GM21515 (cell line): Measurements from ENCODE around the gene TMEM132A.

ENCODE experiments used
- ATAC-seq: cut with Tn5 transposase; IDR thresholded peaks from one replicate; pipeline ENCODE4 v1.9.1; 2021; ENCODE audit not compliant: unreplicated experiment

Gene TMEM132A, protein sequence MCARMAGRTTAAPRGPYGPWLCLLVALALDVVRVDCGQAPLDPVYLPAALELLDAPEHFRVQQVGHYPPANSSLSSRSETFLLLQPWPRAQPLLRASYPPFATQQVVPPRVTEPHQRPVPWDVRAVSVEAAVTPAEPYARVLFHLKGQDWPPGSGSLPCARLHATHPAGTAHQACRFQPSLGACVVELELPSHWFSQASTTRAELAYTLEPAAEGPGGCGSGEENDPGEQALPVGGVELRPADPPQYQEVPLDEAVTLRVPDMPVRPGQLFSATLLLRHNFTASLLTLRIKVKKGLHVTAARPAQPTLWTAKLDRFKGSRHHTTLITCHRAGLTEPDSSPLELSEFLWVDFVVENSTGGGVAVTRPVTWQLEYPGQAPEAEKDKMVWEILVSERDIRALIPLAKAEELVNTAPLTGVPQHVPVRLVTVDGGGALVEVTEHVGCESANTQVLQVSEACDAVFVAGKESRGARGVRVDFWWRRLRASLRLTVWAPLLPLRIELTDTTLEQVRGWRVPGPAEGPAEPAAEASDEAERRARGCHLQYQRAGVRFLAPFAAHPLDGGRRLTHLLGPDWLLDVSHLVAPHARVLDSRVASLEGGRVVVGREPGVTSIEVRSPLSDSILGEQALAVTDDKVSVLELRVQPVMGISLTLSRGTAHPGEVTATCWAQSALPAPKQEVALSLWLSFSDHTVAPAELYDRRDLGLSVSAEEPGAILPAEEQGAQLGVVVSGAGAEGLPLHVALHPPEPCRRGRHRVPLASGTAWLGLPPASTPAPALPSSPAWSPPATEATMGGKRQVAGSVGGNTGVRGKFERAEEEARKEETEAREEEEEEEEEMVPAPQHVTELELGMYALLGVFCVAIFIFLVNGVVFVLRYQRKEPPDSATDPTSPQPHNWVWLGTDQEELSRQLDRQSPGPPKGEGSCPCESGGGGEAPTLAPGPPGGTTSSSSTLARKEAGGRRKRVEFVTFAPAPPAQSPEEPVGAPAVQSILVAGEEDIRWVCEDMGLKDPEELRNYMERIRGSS

GRCh38 chr11:60924110-60924905 lies at the start of gene TMEM132A:
TMEM132A (plus strand) TSS chr11:60924460; CDS start chr11:60924634, 174 bp downstream.
- ATAC-seq: no peak

- no peak for ATAC-seq
Measured at GRCh38 chr11:60875366-60876167, 48.7 kb upstream of the TMEM132A start.

- ATAC-seq: no peak
Measured at GRCh38 chr11:60876168-60876485, 48.1 kb upstream of the TMEM132A start.

DNA sequence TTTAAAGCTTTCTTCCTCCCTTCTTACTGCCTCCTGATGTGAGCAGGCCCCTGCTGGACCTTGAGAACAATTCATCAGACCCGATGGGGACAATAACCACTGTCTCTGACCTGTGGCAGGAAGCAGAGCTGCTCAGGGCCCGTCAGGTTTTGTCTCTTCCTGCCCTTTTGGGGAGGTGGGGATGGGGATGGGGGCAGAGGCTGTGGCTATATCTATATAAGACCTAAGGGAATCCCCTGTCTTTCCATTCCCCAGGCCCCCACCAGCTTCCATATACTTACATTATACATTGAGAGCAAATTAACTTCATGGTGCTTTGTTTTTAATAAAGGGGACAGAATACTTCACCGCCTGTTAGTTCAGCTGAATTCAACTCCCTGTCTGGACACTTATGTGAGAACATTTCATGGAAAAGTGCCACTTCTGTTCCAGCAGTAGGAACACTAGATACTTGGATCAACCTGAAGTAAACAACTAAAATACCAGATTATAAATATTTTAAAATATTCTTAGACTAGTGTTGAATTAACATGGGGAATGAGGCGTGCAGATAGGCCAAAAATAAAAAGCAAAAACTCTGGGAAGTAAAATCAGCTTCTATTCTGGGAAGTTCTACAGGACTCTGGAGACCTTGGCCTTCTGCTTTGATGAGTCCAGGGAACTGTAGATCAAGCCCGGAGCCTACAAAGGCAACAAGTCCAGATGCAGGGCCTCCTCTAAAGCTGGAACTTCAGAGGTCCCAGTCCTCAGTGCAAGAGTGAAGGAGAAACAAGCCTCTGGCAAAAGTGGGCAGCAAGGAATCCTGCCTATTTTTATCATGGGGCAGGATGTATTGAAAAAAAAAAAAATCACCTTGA lies 45.8 kb upstream of the TMEM132A start:
- no peak for ATAC-seq

DNA sequence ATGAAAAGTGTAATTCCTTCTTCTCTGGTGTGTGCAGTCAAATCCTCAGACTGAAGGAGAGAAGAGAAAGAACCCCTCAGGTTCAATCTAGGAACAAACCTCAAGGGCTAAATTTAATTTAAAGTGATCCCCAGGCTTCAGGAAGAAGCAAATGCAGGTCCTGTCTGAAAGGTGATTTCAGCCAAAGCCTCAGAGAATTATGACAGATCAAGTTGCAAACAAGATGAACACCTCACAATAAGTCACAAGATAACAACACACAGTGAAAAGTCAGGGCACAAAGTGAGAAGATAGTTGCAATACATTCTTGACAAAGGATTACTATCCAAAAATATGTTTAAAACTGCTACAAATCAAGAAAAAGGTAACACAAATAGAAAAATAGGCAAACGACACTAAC lies 45.2 kb upstream of the TMEM132A start:
- ATAC-seq: no peak

GRCh38 chr11:60879971-60880588 lies 44.2 kb upstream of the TMEM132A start:
- no peak for ATAC-seq

DNA sequence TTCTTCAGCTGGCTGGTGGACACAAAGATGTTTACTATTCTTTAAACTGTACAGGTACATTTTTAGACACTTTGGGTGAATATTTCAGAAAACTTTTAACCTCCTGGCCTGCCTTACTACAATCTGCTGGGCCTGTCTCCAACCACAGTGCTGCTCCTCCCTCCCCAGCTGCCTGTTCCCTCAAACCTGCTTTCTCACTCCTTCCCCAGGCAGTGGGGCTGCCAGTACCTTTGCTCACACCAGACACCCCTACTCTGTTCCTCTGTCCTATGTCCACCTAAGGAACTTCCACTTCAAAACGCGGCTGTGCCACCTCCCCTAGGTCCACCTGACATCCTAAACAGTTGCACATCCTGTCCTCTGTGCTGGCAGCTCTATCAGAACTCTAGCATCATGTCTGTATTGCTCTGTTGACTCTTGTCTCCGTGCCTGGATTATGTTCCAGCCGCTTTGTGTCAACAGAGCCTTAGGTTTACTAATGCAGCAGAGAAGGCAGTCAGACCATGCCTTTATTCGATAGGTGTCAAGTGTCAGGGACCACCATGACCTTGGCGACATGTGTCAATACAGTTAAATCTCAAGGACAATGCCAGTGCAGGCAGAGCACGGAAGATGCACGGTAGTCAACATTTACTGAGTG lies 43.5 kb upstream of the TMEM132A start:
- no peak for ATAC-seq

GRCh38 chr11:60887556-60887955 lies 36.7 kb upstream of the TMEM132A start:
- peak; percentile 52 for ATAC-seq

- no peak for ATAC-seq
Measured at GRCh38 chr11:60889869-60890311, 34.4 kb upstream of the TMEM132A start.

- ATAC-seq: no peak
Measured at GRCh38 chr11:60890696-60891095, 33.6 kb upstream of the TMEM132A start.

- no peak for ATAC-seq
Measured at GRCh38 chr11:60891103-60891741, 33.0 kb upstream of the TMEM132A start.

DNA sequence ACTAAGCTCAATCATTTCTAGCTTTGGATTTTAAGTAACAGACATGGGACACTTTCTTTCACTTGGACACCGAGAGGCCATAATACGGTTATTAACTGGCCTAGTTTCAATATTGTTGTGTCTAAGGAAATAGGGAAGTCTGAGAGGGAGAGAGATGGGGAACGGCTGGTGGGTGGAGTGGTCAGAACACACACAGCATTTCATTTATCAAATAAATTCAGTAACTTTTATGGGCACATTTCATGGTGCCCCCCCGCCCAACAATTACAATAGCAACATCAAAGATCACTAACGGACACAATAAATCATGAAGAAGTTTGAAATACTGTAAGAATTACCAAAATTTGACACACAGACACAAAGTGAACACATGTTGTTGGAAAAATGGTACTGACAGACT lies 28.6 kb upstream of the TMEM132A start:
- no peak for ATAC-seq

DNA sequence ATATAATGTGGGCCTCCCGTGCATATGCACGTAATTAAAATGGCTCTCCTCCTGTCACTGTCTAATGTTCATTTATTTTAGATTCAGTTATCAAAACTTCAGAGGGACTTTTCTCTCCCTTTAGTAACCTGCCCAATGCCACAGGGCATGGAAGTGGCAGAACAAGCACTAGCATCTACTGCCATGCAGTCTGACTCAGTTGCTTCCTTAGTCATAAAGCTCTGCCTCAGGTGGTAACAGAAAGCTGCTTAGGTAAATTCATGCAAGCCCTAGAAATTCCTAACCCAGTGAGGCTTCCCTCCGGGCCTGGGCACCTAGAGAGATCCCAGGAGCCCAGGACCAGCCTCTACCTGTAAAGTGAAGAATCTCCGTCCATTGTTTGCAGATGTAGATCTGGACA lies 26.8 kb upstream of the TMEM132A start:
- no peak for ATAC-seq

DNA sequence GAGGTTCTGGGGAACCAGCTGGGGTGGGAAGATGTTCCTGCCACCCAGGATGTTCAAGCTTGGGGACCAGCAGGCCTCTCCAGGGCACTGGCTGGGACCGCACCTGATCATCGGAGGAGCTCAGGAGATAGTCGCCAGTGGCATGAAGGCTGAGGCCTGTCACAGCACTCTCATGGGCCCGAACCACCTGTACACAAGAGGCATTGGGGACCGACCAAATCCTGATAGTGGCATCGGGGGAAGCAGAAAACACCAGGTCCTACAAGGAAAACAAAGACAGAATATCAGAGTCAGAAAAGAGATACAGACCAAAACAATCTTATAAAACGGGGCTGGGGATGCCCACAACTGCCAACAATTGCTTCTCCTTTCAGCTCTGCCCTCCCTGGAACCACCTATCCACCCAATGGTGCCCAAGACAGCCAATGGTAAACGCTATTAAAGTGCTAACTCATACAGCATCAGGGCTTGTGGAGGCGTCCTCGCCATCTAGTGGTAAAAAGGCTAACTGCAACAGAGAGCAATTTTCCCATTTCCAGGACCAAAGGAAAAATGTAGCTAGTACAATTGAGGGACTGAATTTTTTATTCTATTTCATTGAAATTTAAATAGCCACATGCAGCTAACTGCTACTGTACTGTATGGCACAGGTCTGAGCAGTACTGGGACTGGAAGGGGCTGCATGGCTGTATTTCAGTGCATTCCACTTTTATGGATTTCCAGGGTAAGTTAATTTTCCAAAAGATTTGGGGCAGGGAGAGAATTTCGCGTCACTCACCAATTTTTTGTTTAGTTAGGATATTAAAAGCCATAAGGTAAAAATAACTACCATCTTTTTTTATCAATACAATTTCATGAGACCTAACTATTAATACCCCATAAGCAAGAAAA lies 25.0 kb upstream of the TMEM132A start:
- no peak for ATAC-seq

DNA sequence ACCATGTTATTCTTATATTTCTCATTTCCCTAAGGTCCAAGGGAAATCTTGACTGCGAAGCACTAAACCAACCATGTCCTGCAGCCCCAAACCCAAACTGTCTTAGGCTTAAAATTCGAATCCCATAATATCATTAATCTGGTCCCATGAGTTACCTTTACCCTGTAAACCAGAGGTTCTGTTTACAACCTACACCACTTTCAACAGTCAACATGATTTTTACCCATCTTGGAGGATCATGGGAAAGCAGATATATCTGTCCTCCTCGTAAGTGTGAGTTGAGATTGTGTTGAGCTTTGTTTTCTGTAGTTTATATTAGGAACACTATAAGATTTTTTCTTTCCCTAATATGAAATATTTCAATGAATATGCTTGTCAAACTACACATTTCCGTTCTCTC lies 24.3 kb upstream of the TMEM132A start:
- ATAC-seq: no peak

- no peak for ATAC-seq
Measured at GRCh38 chr11:60900673-60901404, 23.4 kb upstream of the TMEM132A start.
